ENCODE data around the gene NODAL. TPM values are rescaled to one million over a fixed set of nuclear protein-coding genes. Genes with fewer than 3 reads are reported as not detected.

Gene NODAL
- total and polyA plus RNA-seq, 2 experiments from 2014 or later = 11.2 to 28.4 TPM

- Histone ChIP-seq H4K20me1 (replicated peaks; ENCODE audit: insufficient read depth) (no peaks in the 10 kb centered on the region), H3K36me3 (ENCODE audit: insufficient read depth) (no peaks in the 10 kb centered on the region), H3K4me2 (no peak overlapping the region), H3F3A (replicated peaks; ENCODE audit: low read depth) (peaks cover 4% of the 10 kb centered on the region; the same call in 1 of the 2 replicates), H3K79me2 (replicated peaks; ENCODE audit: insufficient read depth) (no peaks in the 10 kb centered on the region), H3K4me3 (no peak overlapping the region), H3K27me3 (ENCODE audit: insufficient read depth) (0 out of 2 replicates have a peak, but pooled peaks cover 3% of the 10 kb centered on the region), H3K4me1 (ENCODE audit: insufficient read depth) (peaks cover 10% of the 10 kb centered on the region), H3K9me2 (ENCODE audit: insufficient read depth) (no peaks in the 10 kb centered on the region), H2AFZ (no peak overlapping the region), H3K27ac (ENCODE audit: low read depth) (no peak overlapping the region)
- H3K4me3 Mint-ChIP-seq = no peak overlapping the region
- no peak for TF ChIP-seq ZNF114 (CRISPR knock-in tag; IDR thresholded peaks at IDR 0.05)
- no peaks in the 10 kb centered on the region for H3K36me3 Mint-ChIP-seq (ENCODE audit: low read depth)
- peaks cover 17% of the 10 kb centered on the region for H3K4me1 Mint-ChIP-seq
- no peak overlapping the region for H3K27ac Mint-ChIP-seq
- no peaks in the 10 kb centered on the region for H3K9me3 Mint-ChIP-seq
- no peak for DNase-seq (ENCODE audit: low spot score)
- H3K27me3 Mint-ChIP-seq (ENCODE audit: insufficient read depth, low read depth, poor library complexity) = peaks cover 26% of the 10 kb centered on the region
- no peak for ATAC-seq
Measured at GRCh38 chr10:70472799-70473454, 31.4 kb upstream of the NODAL start.

- Histone ChIP-seq H3K36me3 (ENCODE audit: insufficient read depth) (no peaks in the 10 kb centered on the region), H3K4me3 (no peak overlapping the region), H3F3A (replicated peaks; ENCODE audit: low read depth) (0 out of 2 replicates have a peak, but pooled peaks cover 3% of the 10 kb centered on the region), H3K27me3 (ENCODE audit: insufficient read depth) (no peaks in the 10 kb centered on the region), H3K79me2 (replicated peaks; ENCODE audit: insufficient read depth) (no peaks in the 10 kb centered on the region), H2AFZ (no peak overlapping the region), H3K9me2 (ENCODE audit: insufficient read depth) (no peaks in the 10 kb centered on the region), H4K20me1 (replicated peaks; ENCODE audit: insufficient read depth) (no peaks in the 10 kb centered on the region; the same call in 1 of the 2 replicates), H3K4me2 (no peak overlapping the region), H3K27ac (ENCODE audit: low read depth) (no peak overlapping the region), H3K4me1 (ENCODE audit: insufficient read depth) (0 out of 2 replicates have a peak, but pooled peaks cover 3% of the 10 kb centered on the region)
- Mint-ChIP-seq H3K4me1 (peaks cover 11% of the 10 kb centered on the region; the same call in 2 of the 3 replicates), H3K27me3 (ENCODE audit: insufficient read depth, low read depth, poor library complexity) (peaks cover 8% of the 10 kb centered on the region), H3K27ac (no peak overlapping the region), H3K9me3 (no peaks in the 10 kb centered on the region; the same call in 2 of the 3 replicates), H3K36me3 (ENCODE audit: low read depth) (no peaks in the 10 kb centered on the region), H3K4me3 (no peak overlapping the region)
- ATAC-seq (no peak), DNase-seq (ENCODE audit: low spot score) (no peak)
- TF ChIP-seq ZNF331 (CRISPR knock-in tag; IDR thresholded peaks at IDR 0.05; ENCODE audit: low read depth) (no peak), JUNB (IDR thresholded peaks at IDR 0.05; ENCODE audit: unreplicated experiment) (no peak), STAT1 (IDR thresholded peaks at IDR 0.05; ENCODE audit: unreplicated experiment) (no peak), ZNF114 (CRISPR knock-in tag; IDR thresholded peaks at IDR 0.05) (no peak), EZH2 (IDR thresholded peaks at IDR 0.05; ENCODE audit: low read depth, unreplicated experiment) (no peak), ZNF462 (CRISPR knock-in tag; IDR thresholded peaks at IDR 0.05) (no peak), ETS1 (IDR thresholded peaks at IDR 0.05) (no peak), POLR2AphosphoS5 (IDR thresholded peaks at IDR 0.05; ENCODE audit: low read depth) (no peak), CTCF (conservative IDR thresholded peaks at IDR 0.05; ENCODE audit: low read depth in 2 of 2) (no peak), NANOG (IDR thresholded peaks at IDR 0.05; ENCODE audit: borderline replicate concordance) (no peak), CREB1 (CRISPR knock-in tag; IDR thresholded peaks at IDR 0.05; ENCODE audit: low read depth) (no peak)
Measured at GRCh38 chr10:70466951-70467350, 25.5 kb upstream of the NODAL start.

Data from GM23338 (cell line).